HL-60 (cell line): Measurements from ENCODE around the gene TNNI2.

Experiments used
- CTCF ChIP-seq: IDR thresholded peaks from one replicate; pipeline ENCODE4 v1.5.1; 2011; ENCODE audit warnings: low read length, control low read depth, inconsistent platforms; ENCODE audit not compliant: insufficient read depth
- GABPA ChIP-seq: IDR thresholded peaks from 2 replicates; pipeline ENCODE4 v1.6.1; 2012; ENCODE audit warnings: low read depth
- POLR2AphosphoS5 ChIP-seq: IDR thresholded peaks from 2 replicates; pipeline ENCODE4 v1.6.1; 2012; ENCODE audit warnings: low read depth
- REST ChIP-seq: IDR thresholded peaks from 2 replicates; pipeline ENCODE4 v1.6.1; 2012; ENCODE audit warnings: low read depth; ENCODE audit not compliant: insufficient replicate concordance
- SPI1 ChIP-seq: IDR thresholded peaks from 2 replicates; pipeline ENCODE4 v1.6.1; 2012; ENCODE audit warnings: low read depth, mild to moderate bottlenecking, borderline replicate concordance

- TF ChIP-seq GABPA, result no peak
- no peak for TF ChIP-seq CTCF
- TF ChIP-seq POLR2AphosphoS5, result 0 out of 2 replicates have a peak, but pooled peaks have one; percentile 22
- TF ChIP-seq SPI1, result no peak
- no peak for TF ChIP-seq REST
Observed at GRCh38 chr11:1864831-1865665, 26.3 kb downstream of the TNNI2 start.
